NCI-H345 treated with DMSO at 0.1 percent for 48 hours (cell line): Measurements from ENCODE around the gene TAL1.
A peak's percentile ranks its signal among the peaks of the same experiment; 100 is the strongest.

Experiments
- DNase-seq: peaks from one replicate; lab custom pipeline; 2025; ENCODE audit not compliant: unreplicated experiment; lab: John Stamatoyannopoulos, UW

Gene TAL1

GRCh38 chr1:47178020-47178419 lies 54.0 kb downstream of the TAL1 start:
- no peak for DNase-seq

GRCh38 chr1:47175227-47175934 lies 56.6 kb downstream of the TAL1 start:
- peak; percentile 62 for DNase-seq

DNA sequence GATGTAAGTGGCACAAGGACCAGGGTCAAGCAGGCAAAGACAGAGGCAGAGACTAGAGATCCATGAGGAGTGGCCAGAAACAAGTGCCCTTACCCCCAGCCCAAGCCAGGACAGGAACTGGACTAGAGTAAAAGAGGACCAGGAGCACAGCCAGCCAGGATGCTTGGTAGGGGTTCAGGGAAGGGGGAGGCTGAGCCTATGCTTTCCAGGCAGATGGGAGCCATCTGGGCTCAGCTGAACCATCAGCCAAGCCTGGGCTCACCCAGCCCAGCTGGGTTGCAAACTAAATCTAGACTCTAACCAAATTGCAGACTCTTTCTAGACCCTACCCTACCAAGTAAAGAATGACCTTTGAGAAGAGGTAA lies 57.4 kb downstream of the TAL1 start:
- DNase-seq = no peak

DNA sequence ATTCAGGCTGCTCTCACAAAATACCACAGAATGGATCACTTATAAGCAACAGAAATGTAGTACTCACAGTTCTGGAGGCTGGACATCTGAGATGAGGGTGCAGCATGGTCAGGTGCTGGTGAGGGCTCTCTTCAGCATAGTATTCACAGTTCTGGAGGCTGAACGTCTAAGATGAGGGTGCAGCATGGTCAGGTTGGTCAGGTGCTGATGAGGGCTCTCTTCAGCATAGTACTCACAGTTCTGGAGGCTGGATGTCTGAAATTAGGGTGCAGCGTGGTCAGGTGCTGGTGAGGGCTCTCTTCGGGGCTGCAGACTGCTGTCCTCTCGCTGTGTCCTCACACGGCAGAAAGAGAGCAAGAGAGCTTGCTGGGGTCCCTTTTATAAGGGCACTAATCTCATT lies 59.2 kb downstream of the TAL1 start:
- DNase-seq = no peak
